ENCODE data around the gene ERCC4.

GRCh38 chr16:13904179-13904691 lies 15.7 kb upstream of the ERCC4 start:
- no peak for TF ChIP-seq EGR1 (IDR thresholded peaks at IDR 0.05)
- TF ChIP-seq RAD21 (IDR thresholded peaks at IDR 0.05; ENCODE audit: low read depth), result no peak
- TF ChIP-seq EP300 (IDR thresholded peaks at IDR 0.05; ENCODE audit: borderline replicate concordance), result no peak
- TF ChIP-seq USF1 (IDR thresholded peaks at IDR 0.05), result no peak
- no peak for TF ChIP-seq TAF1 (IDR thresholded peaks at IDR 0.05; ENCODE audit: low read depth)
- TF ChIP-seq REST (IDR thresholded peaks at IDR 0.05; ENCODE audit: low read depth), result no peak

All from Ishikawa (cell line).